ENCODE results near the gene KRTAP20-4. TPM values are rescaled to one million over a fixed set of nuclear protein-coding genes. Genes with fewer than 3 reads are reported as not detected.

The KRTAP20-4 gene
- polyA plus RNA-seq, 2 of the 4 experiments (the other 2 are of a cell fraction), result not detected

- no peaks in the 10 kb centered on the region for H3K4me1 ChIP-seq
- H3K27ac ChIP-seq, result no peak within 1 kb of the TSS
- ChIA-PET POLR2A (no interaction called here), CTCF (no interaction called here)
- TF ChIP-seq ZC3H11A (IDR thresholded peaks at IDR 0.05) (no peak), RARB (CRISPR knock-in tag; IDR thresholded peaks at IDR 0.05) (no peak), EP300 (IDR thresholded peaks at IDR 0.05) (no peak), CBX2 (IDR thresholded peaks at IDR 0.05; ENCODE audit: borderline replicate concordance, low read depth) (no peak), REST (IDR thresholded peaks at IDR 0.05) (no peak), HOXB5 (CRISPR knock-in tag; IDR thresholded peaks at IDR 0.05) (no peak), KDM1A (IDR thresholded peaks at IDR 0.05; ENCODE audit: low read depth) (no peak), CEBPB (IDR thresholded peaks at IDR 0.05) (no peak), RNF2 (IDR thresholded peaks at IDR 0.05; ENCODE audit: borderline replicate concordance, low read depth) (no peak), RCOR1 (IDR thresholded peaks at IDR 0.05; ENCODE audit: low read depth, low read length) (no peak), GATA3 (IDR thresholded peaks at IDR 0.05; ENCODE audit: borderline replicate concordance) (no peak), E2F6 (IDR thresholded peaks at IDR 0.05; ENCODE audit: borderline replicate concordance, low read depth) (no peak), CHD4 (IDR thresholded peaks at IDR 0.05; ENCODE audit: borderline replicate concordance) (no peak)
- no peak within 1 kb of the TSS for H3K4me3 ChIP-seq
- FAIRE-seq (no peak), ATAC-seq (no peak), DNase-seq (ENCODE audit: low read depth in 1 of 2, low spot score in 1 of 2) (no peak)
- H3K9me3 ChIP-seq, result no peaks in the 10 kb centered on the region
- no CpG with 5 or more reads among the region's 1 CpG for WGBS (ENCODE audit: missing lambda C conversion rate)
- H3K4me2 ChIP-seq, result no peak within 1 kb of the TSS
These were observed 14.5 kb downstream of the KRTAP20-4 start, which contains the start of gene KRTAP20-2 for GRCh38 chr21:30634906-30635305. KRTAP20-2 (plus strand) TSS chr21:30635206; CDS start chr21:30635264, 58 bp downstream.

GRCh38 chr21:30638686-30639085, 18.3 kb downstream of the KRTAP20-4 start:
- H3K4me1 ChIP-seq, result no peaks in the 10 kb centered on the region
- WGBS (ENCODE audit: missing lambda C conversion rate), result 4% methylated on average over 3 of the region's 3 CpGs
- ChIA-PET CTCF (no interaction called here), POLR2A (no interaction called here)
- no peak overlapping the region for H3K4me3 ChIP-seq
- no peak for DNase-seq (ENCODE audit: low read depth in 1 of 2, low spot score in 1 of 2)
- ATAC-seq, result no peak
- TF ChIP-seq MYC (IDR thresholded peaks at IDR 0.05; ENCODE audit: borderline replicate concordance, low read length) (no peak), BHLHE40 (IDR thresholded peaks at IDR 0.05; ENCODE audit: low read depth, low read length) (no peak), KDM5A (IDR thresholded peaks at IDR 0.05) (no peak), POLR2A (IDR thresholded peaks at IDR 0.05; ENCODE audit: low read length) (no peak), CBX8 (IDR thresholded peaks at IDR 0.05) (no peak)
- no peaks in the 10 kb centered on the region for H3K9me3 ChIP-seq
- no peak overlapping the region for H3K27ac ChIP-seq
- no peak for FAIRE-seq
- H3K4me2 ChIP-seq, result no peak overlapping the region

- no peak within 1 kb of the TSS for H3K4me2 ChIP-seq
- POLR2A ChIA-PET, result no interaction called here
- TF ChIP-seq KDM1A (IDR thresholded peaks at IDR 0.05; ENCODE audit: low read depth) (no peak), HOXA7 (CRISPR knock-in tag; IDR thresholded peaks at IDR 0.05) (no peak), REST (IDR thresholded peaks at IDR 0.05) (no peak), ZNF302 (CRISPR knock-in tag; IDR thresholded peaks at IDR 0.05) (no peak), TFCP2L1 (CRISPR knock-in tag; IDR thresholded peaks at IDR 0.05) (no peak), JUNB (IDR thresholded peaks at IDR 0.05) (no peak)
These were observed 22.1 kb downstream of the KRTAP20-4 start, which contains the start of gene KRTAP20-3 for GRCh38 chr21:30642564-30642963. KRTAP20-3 (plus strand) TSS chr21:30642864.

More at GRCh38 chr21:30642564-30642963, 22.1 kb downstream of the KRTAP20-4 start, which contains the start of gene KRTAP20-3:
- Histone ChIP-seq H3K9me3 (no peaks in the 10 kb centered on the region), H3K27ac (no peak within 1 kb of the TSS), H3K4me1 (no peaks in the 10 kb centered on the region), H3K4me3 (no peak within 1 kb of the TSS)
- FAIRE-seq, result no peak
- WGBS (ENCODE audit: missing lambda C conversion rate), result 0% methylated on average over 2 of the region's 2 CpGs
- DNase-seq (ENCODE audit: low read depth in 1 of 2, low spot score in 1 of 2), result no peak
- no peak for ATAC-seq
- CTCF ChIA-PET, result no interaction called here

All from A549 (cell line).